ENCODE results near the gene AP5Z1.
"Not testable (repeated sequence)": the region's sequence is repeated elsewhere in the genome, so short reads cannot be mapped to it uniquely, and the experiment has no call there.

Gene AP5Z1

GRCh38 chr7:4789194-4790077 is 14.0 kb downstream of the AP5Z1 start:
- DNase-seq, result no peak

DNA sequence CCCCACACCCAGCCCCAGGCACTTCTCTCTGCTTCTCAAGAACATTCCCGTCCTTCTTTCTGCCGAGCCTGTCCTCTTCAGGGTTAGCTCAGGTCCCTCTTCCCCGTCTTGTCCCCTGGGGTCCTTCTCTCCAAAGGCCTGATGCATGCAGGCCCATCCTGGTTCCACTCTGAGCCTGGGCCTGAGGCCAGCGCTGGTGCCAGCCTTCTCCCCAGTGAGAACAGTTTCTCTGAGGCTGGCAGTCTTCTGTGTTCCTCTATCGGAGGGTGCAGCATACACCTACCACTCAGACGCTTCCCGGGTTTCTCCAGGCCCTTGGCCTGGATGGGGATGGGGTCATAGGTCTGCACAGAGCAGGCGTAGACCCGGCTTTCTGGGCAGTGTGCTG is 14.6 kb downstream of the AP5Z1 start:
- no peak for DNase-seq

GRCh38 chr7:4790516-4790991 is 15.1 kb downstream of the AP5Z1 start:
- DNase-seq, result no peak

DNA sequence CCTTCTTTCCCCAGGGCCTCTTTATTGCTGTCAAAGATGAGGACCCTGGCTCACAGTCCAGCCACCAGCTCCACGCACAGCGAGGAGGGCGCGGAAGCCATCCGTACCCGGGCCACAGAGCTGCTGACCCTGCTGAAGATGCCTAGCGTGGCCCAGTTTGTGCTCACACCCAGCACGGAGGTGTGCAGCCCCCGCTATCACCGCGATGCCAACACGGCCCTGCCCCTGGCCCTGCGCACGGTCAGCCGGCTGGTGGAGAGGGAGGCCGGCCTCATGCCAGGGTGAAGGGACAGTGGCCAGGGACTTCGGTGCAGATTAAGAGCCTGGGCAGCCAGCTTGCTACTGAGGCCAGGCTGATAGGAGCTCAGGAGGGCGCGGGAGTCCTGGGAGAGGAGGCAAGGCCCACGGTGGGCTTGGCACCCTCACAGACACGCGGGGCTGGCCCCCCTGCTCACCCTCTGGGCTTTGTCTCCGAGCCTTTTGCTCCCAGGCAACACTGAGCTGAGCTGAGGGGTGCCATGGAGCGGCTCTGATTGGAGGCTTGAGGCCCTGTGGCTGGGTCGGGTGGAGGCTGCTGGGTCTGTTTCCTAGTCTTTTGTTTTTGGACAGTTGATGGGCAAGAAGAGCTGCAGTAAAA is 15.8 kb downstream of the AP5Z1 start:
- no peak for DNase-seq

GRCh38 chr7:4791738-4792536 is 16.5 kb downstream of the AP5Z1 start:
- no peak for DNase-seq

GRCh38 chr7:4792537-4793126 is 17.2 kb downstream of the AP5Z1 start:
- DNase-seq, result no peak

DNA sequence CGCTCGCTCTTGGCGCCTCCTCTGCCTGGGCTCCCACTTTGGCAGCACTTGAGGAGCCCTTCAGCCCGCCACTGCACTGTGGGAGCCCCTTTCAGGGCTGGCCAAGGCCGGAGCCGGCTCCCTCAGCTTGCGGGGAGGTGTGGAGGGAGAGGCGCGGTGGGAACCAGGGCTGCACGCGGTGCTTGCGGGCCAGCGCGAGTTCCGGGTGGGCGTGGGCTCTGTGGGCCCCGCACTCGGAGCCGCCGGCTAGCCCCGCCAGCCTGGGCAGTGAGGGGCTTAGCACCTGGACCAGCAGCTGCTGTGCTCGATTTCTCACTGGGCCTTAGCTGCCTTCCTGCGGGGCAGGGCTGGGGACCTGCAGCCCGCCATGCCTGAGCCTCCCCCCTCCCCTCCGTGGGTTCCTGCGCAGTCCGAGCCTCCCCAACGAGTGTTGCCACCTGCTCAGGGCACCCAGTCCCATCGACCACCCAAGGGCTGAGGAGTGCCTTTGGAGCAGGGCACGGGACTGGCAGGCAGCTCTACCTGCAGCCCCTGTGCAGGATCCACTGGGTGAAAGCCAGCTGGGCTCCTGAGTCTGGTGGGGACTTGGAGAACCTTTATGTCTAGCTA is 18.1 kb downstream of the AP5Z1 start:
- not testable (repeated sequence) for DNase-seq

DNA sequence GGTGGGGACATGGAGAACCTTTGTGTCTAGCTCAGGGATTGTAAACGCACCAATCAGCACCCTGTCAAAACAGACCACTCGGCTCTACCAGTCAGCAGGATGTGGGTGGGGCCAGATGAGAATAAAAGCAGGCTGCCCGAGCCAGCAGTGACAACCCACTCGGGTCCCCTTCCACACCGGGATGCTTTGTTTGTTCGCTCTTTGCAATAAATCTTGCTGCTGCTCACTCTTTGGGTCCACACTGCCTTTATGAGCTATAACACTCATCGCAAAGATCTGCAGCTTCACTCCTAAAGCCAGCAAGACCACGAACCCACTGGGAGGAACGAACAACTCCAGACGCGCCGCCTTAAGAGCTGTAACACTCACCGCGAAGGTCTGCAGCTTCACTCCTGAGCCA is 18.7 kb downstream of the AP5Z1 start:
- not testable (repeated sequence) for DNase-seq

DNA sequence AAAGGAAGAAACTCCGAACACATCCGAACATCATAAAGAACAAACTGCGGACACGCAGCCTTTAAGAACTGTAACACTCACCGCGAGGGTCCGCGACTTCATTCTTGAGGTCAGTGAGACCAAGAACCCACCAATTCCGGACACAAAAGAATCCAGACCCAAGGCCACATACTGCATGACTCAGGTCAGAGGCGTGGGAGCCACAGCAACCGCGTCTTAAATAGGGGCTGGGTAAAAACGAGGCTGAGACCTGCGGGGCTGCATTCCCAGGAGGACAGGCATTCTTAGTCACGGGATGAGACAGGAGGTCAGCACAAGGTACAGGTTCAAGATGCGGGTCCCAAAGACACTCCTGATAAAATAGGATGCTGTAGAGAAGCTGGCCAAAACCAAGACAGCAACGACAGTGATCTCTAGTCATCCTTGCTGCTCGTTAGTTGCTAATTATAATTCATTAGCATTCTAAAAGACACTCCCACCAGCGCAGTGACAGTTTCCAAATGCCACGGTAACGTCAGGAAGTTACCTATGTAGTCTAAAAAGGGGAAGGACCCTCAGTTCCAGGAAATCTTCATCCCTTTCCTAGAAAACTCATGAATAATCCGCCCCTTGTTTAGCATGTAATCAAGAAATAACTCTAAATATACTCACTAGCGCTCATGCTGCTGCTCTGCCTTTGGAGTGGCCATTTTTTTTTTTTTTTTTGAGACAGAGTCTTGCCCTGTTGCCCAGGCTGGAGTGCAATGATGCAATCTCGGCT is 19.3 kb downstream of the AP5Z1 start:
- no peak for DNase-seq

DNA sequence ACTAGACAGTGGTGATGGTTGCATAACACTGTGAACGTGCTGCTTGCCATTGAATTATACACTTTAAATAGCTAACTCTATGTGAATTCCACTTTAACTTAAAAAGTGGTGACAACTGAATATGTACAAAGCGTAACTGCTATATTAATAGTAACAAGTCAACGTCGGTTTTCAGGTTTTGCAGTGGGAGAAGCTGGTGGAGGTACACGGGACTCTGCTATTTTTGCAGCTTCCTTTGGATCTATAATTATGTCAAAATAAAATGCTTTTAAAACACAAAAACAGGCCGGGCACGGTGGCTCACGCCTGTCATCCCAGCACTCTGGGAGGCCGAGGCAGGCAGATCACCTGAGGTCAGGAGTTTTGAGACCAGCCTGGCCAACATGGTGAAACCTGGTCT is 21.0 kb downstream of the AP5Z1 start:
- no peak for DNase-seq

DNA sequence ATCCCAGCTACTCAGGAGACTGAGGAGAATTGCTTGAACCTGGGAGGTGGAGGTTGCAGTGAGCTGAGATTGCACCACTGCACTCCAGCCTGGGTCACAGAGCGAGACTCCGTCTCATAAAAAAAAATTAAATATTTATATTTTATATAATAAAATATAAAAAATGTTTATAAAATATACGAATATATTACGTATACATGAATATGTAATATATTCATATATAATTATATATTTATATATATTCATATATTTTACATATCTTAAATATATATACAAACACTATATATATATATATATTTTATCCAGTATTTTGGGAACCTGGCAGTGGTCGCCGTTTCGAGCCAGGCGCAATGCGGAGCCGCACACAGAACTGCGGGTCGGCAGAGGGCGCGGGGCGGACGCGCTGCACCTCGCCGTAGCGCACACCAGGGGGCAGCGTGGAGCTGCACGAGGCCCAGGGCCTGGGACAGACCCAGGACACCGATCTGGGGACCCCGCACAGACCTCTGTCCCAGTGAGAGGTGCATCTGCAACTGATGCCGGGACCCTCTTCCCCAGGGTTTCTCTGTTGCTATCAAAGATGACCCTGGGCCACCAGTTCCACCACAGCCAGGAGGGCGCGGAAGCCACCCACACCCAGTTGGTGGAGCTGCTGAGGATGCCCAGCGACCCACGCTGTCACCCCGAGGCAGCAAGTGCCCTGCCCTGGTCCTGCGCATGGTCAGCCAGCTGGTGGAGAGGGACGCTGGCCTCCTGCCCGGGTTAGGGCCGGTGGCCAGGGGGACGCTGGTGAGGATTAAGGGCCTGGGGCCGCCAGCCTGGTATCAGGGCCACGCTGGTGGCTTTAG is 22.7 kb downstream of the AP5Z1 start:
- no peak for DNase-seq

- DNase-seq, result no peak
Measured at GRCh38 chr7:4798706-4799235, 23.3 kb downstream of the AP5Z1 start.

DNA sequence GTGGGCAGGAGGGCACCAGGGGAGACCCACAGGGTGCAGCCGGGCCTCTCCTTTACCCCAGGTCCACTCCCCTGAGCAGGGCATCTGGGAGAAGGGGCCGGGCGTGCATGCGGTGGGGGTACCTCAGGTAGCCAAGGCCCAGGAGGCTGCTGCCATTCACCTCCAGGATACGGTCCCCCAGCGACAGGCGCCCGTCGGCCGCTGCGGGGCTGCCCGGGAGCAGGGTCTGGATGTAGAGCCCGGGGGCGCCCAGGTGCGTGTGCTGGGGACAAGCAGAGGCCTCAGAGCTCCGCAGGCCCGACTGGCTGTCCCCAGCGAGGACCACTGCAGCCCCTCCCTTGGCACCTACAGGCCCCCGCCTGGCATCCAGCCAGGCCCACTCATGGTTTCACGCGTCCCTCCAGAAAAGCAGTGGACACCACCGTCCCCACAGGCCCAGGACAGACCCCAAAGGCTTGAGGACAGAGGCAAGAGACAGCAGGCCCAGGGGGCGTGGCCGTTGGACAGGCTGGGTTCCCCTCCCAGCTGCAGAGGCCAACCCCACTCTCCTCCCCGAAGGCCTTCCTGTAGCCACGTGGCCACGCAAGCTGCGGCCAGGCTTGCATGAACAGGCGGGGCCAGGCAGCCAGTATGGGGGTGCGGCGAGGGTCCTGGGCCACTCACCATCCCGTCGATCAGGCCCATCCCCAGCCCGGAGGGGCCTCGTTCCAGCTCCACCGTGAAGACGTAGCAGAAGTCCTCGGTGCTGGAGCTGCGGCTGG is 24.3 kb downstream of the AP5Z1 start:
- DNase-seq, result no peak

DNA sequence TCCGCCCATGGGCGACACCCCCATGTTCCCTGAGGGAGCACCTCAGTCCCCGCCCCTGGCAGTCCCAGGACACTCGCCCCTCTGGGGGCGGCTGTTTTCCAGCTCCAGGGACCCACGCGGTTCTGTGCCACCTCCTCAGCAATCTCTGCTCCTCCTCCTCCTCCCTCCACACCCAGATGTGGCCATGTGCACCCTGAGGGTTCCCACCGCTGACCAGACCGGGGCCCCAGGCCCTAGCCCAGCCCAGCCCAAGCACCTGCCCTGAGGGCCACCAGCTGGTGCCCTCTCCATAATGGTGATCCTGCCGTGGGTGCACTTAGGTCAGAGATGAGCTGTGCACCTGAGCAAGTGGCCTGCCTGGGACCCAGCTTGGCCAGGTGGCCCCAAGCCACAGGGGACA is 25.1 kb downstream of the AP5Z1 start:
- DNase-seq, result no peak

DNA sequence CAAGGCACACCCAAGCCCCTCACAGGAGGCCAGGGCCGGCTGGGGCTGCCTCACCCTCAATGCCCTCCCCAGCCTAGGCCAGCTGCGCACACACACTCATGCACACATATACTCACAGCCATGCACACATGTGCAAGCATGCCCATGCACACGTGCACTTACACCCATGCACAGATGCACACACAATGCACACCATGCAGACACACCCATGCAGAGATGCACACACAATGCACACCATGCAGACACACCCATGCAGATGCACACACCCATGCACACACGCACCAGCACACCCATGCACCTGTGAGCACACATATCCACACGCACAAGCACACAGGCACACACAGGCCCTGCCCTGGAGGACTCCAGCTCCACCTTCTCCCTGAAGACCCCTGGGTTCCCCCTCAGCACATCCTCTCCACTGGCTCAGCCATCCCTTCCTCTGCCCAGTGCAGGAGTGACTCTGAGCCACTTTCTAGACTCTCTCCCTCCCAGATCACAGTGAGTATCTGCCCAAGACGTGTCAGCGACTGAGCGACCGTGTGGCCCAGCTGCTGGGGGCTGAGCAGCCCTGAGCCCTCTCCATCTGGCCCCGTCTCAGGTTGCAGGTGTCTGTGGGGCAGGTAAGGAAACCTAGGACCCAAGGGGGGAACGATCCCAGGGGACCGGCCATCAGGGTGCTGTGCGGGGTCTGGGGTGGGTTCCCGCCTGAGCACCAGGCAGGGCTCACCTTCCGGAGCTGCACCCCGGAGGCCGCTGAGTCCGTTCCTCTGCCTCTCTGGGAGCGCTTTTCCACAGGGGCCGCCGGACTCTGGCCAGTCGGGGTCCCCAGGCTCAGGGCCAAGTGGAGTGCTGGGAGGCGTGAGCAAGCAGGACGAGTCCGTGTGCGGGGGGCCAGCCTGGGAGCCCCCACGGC is 25.8 kb downstream of the AP5Z1 start:
- DNase-seq, result no peak

GRCh38 chr7:4801839-4802231 is 26.4 kb downstream of the AP5Z1 start:
- DNase-seq, result no peak

DNA sequence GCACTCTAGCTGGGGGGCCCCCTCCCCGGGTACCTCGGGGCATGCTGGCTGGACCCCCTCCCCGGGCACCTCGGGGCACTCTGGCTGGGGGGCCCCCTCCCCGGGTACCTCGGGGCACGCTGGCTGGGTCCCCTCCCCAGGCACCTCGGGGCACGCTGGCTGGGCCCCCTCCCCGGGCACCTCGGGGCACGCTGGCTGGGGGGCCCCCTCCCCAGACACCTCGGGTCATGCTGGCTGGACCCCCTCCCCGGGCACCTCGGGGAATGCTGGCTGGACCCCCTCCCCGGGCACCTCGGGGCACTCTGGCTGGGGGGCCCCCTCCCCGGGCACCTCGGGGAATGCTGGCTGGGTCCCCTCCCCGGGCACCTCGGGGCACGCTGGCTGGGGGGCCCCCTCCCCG is 27.2 kb downstream of the AP5Z1 start:
- DNase-seq, result not testable (repeated sequence)

GRCh38 chr7:4803397-4804241 is 28.2 kb downstream of the AP5Z1 start:
- DNase-seq, result no peak
